Liver (tissue), 3 donors: ENCODE data around the gene MYOCOS.

Source experiments
- ATF3 ChIP-seq: IDR thresholded peaks from 2 replicates; pipeline ENCODE4 v1.6.1; 2016; ENCODE audit warnings: antibody characterized with exemption
- CTCF ChIP-seq: fragments of 150-350 bp; IDR thresholded peaks from 2 replicates; pipeline ENCODE4 v1.5.1; 2017; ENCODE audit warnings: improper control_type of control experiment, low read depth, low read length; ENCODE audit not compliant: missing input control
- EGR1 ChIP-seq, 2 donors: IDR thresholded peaks; 2 replicates each; pipeline ENCODE4 v1.6.1; 2016 to 2018; ENCODE audit warnings: antibody characterized with exemption in 2 of 2, low read depth in 2 of 2
- HNF4A ChIP-seq, 2 donors: conservative IDR thresholded peaks; 2 replicates each; pipeline ENCODE4 v1.6.1; 2016; ENCODE audit warnings: antibody characterized with exemption in 2 of 2, mild to moderate bottlenecking in 2 of 2
- JUND ChIP-seq, 2 donors: IDR thresholded peaks; 2 replicates each; pipeline ENCODE4 v1.6.1; 2016; ENCODE audit warnings: antibody characterized with exemption in 2 of 2
- MAX ChIP-seq: IDR thresholded peaks from 2 replicates; pipeline ENCODE4 v1.6.1; 2016; ENCODE audit warnings: antibody characterized with exemption
- RAD21 ChIP-seq, 2 donors: IDR thresholded peaks; 2 replicates each; pipeline ENCODE4 v1.6.1; 2016; ENCODE audit warnings: antibody characterized with exemption in 2 of 2, mild to moderate bottlenecking in 2 of 2
- RXRA ChIP-seq, 2 donors: IDR thresholded peaks; 2 replicates each; pipeline ENCODE4 v1.6.1; 2017 to 2018; ENCODE audit warnings: antibody characterized with exemption in 2 of 2, mild to moderate bottlenecking in 1 of 2
- SP1 ChIP-seq: IDR thresholded peaks from 2 replicates; pipeline ENCODE4 v1.6.1; 2018; ENCODE audit warnings: antibody characterized with exemption, mild to moderate bottlenecking
- TAF1 ChIP-seq: conservative IDR thresholded peaks from 2 replicates; pipeline ENCODE4 v1.6.1; 2016; ENCODE audit warnings: antibody characterized with exemption, mild to moderate bottlenecking
- YY1 ChIP-seq: IDR thresholded peaks from 2 replicates; pipeline ENCODE4 v1.6.1; 2016; ENCODE audit warnings: antibody characterized with exemption, mild to moderate bottlenecking
- ZBTB33 ChIP-seq: IDR thresholded peaks from 2 replicates; pipeline ENCODE4 v1.6.1; 2016; ENCODE audit warnings: antibody characterized with exemption
- TF ChIP-seq, protein P1 (sequence below): IDR thresholded peaks from 2 replicates; pipeline ENCODE4 v1.6.1; 2016; ENCODE audit warnings: antibody characterized with exemption, mild to moderate bottlenecking
- donor health status: healthy.
- donor health status: healthy.

DNA sequence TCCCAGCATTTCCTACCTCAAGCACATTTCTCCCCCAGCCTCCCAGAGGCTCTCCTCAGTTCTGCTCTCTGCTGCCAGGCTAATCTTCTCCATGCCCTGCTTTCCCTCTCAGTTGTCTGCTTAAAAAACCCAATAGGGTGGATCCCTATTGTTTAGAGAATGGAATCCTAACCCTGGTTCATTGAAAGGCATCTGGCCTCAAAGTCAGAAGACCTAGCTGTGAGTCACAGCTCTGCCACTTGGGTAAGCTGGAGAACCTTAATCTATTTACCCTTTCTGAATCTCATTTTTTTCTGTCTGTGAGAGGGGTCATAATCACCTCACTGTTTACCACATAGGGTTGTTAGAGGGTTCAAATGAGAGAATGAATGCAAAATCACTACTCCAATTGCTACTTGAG, 42.9 kb downstream of the MYOCOS start:
- no peak for TF ChIP-seq CTCF
- TF ChIP-seq SP1: no peak
- TF ChIP-seq TAF1: no peak
- TF ChIP-seq, protein P1, sequence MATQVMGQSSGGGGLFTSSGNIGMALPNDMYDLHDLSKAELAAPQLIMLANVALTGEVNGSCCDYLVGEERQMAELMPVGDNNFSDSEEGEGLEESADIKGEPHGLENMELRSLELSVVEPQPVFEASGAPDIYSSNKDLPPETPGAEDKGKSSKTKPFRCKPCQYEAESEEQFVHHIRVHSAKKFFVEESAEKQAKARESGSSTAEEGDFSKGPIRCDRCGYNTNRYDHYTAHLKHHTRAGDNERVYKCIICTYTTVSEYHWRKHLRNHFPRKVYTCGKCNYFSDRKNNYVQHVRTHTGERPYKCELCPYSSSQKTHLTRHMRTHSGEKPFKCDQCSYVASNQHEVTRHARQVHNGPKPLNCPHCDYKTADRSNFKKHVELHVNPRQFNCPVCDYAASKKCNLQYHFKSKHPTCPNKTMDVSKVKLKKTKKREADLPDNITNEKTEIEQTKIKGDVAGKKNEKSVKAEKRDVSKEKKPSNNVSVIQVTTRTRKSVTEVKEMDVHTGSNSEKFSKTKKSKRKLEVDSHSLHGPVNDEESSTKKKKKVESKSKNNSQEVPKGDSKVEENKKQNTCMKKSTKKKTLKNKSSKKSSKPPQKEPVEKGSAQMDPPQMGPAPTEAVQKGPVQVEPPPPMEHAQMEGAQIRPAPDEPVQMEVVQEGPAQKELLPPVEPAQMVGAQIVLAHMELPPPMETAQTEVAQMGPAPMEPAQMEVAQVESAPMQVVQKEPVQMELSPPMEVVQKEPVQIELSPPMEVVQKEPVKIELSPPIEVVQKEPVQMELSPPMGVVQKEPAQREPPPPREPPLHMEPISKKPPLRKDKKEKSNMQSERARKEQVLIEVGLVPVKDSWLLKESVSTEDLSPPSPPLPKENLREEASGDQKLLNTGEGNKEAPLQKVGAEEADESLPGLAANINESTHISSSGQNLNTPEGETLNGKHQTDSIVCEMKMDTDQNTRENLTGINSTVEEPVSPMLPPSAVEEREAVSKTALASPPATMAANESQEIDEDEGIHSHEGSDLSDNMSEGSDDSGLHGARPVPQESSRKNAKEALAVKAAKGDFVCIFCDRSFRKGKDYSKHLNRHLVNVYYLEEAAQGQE: no peak
- no peak for TF ChIP-seq RAD21 (IDR thresholded peaks at IDR 0.05)
- no peak for TF ChIP-seq ATF3
- no peak for TF ChIP-seq HNF4A (conservative IDR thresholded peaks at IDR 0.05)
- no peak for TF ChIP-seq MAX
- no peak for TF ChIP-seq YY1
- no peak for TF ChIP-seq JUND (IDR thresholded peaks at IDR 0.05)
- no peak for TF ChIP-seq ZBTB33
- TF ChIP-seq EGR1 (IDR thresholded peaks at IDR 0.05; ENCODE audit: low read depth in 2 of 2): no peak
- TF ChIP-seq RXRA (IDR thresholded peaks at IDR 0.05): no peak
